ENCODE results near the gene TRAPPC12. TPM values are rescaled to one million over a fixed set of nuclear protein-coding genes. Genes with fewer than 3 reads are reported as not detected.
A peak's percentile ranks its signal among the peaks of the same experiment; 100 is the strongest.

Gene TRAPPC12
- polyA plus RNA-seq, 1 donor from 2014 or later, result 40.9 TPM

GRCh38 chr2:3427272-3427671 is 47.8 kb downstream of the TRAPPC12 start:
- Mint-ChIP-seq H3K4me1 (peaks cover 2 to 4% (median 4%) of the 10 kb centered on the region in 3 donors), H3K4me3 (no peak overlapping the region), H3K27ac (peak overlapping the region in 1 of 3 donors; percentile 27), H3K27me3 (no peaks in the 10 kb centered on the region), H3K36me3 (no peaks in the 10 kb centered on the region), H3K9me3 (no peaks in the 10 kb centered on the region)

- peak overlapping the region in 1 of 4 donors; percentile 60 for H3K4me3 Mint-ChIP-seq
- no peaks in the 10 kb centered on the region for H3K9me3 Mint-ChIP-seq
- no peaks in the 10 kb centered on the region for H3K36me3 Mint-ChIP-seq
- H3K4me1 Mint-ChIP-seq, result peaks cover 2 to 4% (median 4%) of the 10 kb centered on the region in 3 donors
- no peak overlapping the region for H3K27ac Mint-ChIP-seq
- no peaks in the 10 kb centered on the region for H3K27me3 Mint-ChIP-seq
Observed at GRCh38 chr2:3428577-3428976, 49.1 kb downstream of the TRAPPC12 start.

GRCh38 chr2:3429066-3429610 is 49.6 kb downstream of the TRAPPC12 start:
- H3K27ac Mint-ChIP-seq, result peak overlapping the region in 1 of 3 donors; percentile 86
- H3K27me3 Mint-ChIP-seq, result no peaks in the 10 kb centered on the region
- no peaks in the 10 kb centered on the region for H3K4me1 Mint-ChIP-seq
- H3K36me3 Mint-ChIP-seq, result no peaks in the 10 kb centered on the region
- H3K9me3 Mint-ChIP-seq, result no peaks in the 10 kb centered on the region
- no peak overlapping the region for H3K4me3 Mint-ChIP-seq

- Mint-ChIP-seq H3K4me1 (no peaks in the 10 kb centered on the region), H3K36me3 (peaks cover 2% of the 10 kb centered on the region), H3K27me3 (no peaks in the 10 kb centered on the region), H3K27ac (peak overlapping the region in 1 of 3 donors; percentile 86), H3K9me3 (no peaks in the 10 kb centered on the region), H3K4me3 (no peak overlapping the region)
Observed at GRCh38 chr2:3430172-3430571, 50.7 kb downstream of the TRAPPC12 start.

- H3K36me3 Mint-ChIP-seq, result peaks cover 2% of the 10 kb centered on the region
- H3K4me3 Mint-ChIP-seq, result no peak overlapping the region
- no peaks in the 10 kb centered on the region for H3K9me3 Mint-ChIP-seq
- H3K27ac Mint-ChIP-seq, result peak overlapping the region in 1 of 3 donors; percentile 42
- H3K4me1 Mint-ChIP-seq, result no peaks in the 10 kb centered on the region
- H3K27me3 Mint-ChIP-seq, result no peaks in the 10 kb centered on the region
Observed at GRCh38 chr2:3430740-3431490, 51.4 kb downstream of the TRAPPC12 start.

GRCh38 chr2:3432067-3432466 is 52.6 kb downstream of the TRAPPC12 start:
- Mint-ChIP-seq H3K9me3 (no peaks in the 10 kb centered on the region), H3K36me3 (peaks cover 4% of the 10 kb centered on the region), H3K4me1 (no peaks in the 10 kb centered on the region), H3K27me3 (no peaks in the 10 kb centered on the region), H3K27ac (peak overlapping the region in 1 of 3 donors; percentile 29), H3K4me3 (no peak overlapping the region)

- Mint-ChIP-seq H3K36me3 (peaks cover 4% of the 10 kb centered on the region), H3K4me3 (no peak overlapping the region), H3K4me1 (no peaks in the 10 kb centered on the region), H3K9me3 (no peaks in the 10 kb centered on the region), H3K27me3 (no peaks in the 10 kb centered on the region), H3K27ac (no peak overlapping the region)
Observed at GRCh38 chr2:3432693-3433338, 53.3 kb downstream of the TRAPPC12 start.

GRCh38 chr2:3433339-3433699 is 53.8 kb downstream of the TRAPPC12 start:
- Mint-ChIP-seq H3K4me1 (no peaks in the 10 kb centered on the region), H3K27me3 (no peaks in the 10 kb centered on the region), H3K4me3 (no peak overlapping the region), H3K36me3 (peaks cover 4% of the 10 kb centered on the region), H3K9me3 (no peaks in the 10 kb centered on the region), H3K27ac (no peak overlapping the region)

GRCh38 chr2:3433776-3434400 is 54.4 kb downstream of the TRAPPC12 start:
- H3K4me1 Mint-ChIP-seq, result no peaks in the 10 kb centered on the region
- H3K27ac Mint-ChIP-seq, result peak overlapping the region in 1 of 3 donors; percentile 23
- no peaks in the 10 kb centered on the region for H3K27me3 Mint-ChIP-seq
- H3K9me3 Mint-ChIP-seq, result no peaks in the 10 kb centered on the region
- H3K36me3 Mint-ChIP-seq, result peaks cover 4% of the 10 kb centered on the region
- H3K4me3 Mint-ChIP-seq, result peak overlapping the region in 1 of 4 donors; percentile 47

- no peaks in the 10 kb centered on the region for H3K27me3 Mint-ChIP-seq
- H3K4me1 Mint-ChIP-seq, result peaks cover 0 to 2% (median 0%) of the 10 kb centered on the region in 3 donors
- no peak overlapping the region for H3K4me3 Mint-ChIP-seq
- H3K27ac Mint-ChIP-seq, result peak overlapping the region in 1 of 3 donors; percentile 50
- peaks cover 4% of the 10 kb centered on the region for H3K36me3 Mint-ChIP-seq
- H3K9me3 Mint-ChIP-seq, result no peaks in the 10 kb centered on the region
Observed at GRCh38 chr2:3434654-3435053, 55.2 kb downstream of the TRAPPC12 start.

- H3K4me1 Mint-ChIP-seq, result peaks cover under 1 to 6% (median 6%) of the 10 kb centered on the region in 3 donors
- H3K27ac Mint-ChIP-seq, result no peak overlapping the region
- no peaks in the 10 kb centered on the region for H3K27me3 Mint-ChIP-seq
- H3K9me3 Mint-ChIP-seq, result no peaks in the 10 kb centered on the region
- peaks cover 4% of the 10 kb centered on the region for H3K36me3 Mint-ChIP-seq
- no peak overlapping the region for H3K4me3 Mint-ChIP-seq
Observed at GRCh38 chr2:3435445-3435844, 56.0 kb downstream of the TRAPPC12 start.

GRCh38 chr2:3440477-3440876 is 61.0 kb downstream of the TRAPPC12 start:
- Mint-ChIP-seq H3K4me3 (no peak overlapping the region), H3K36me3 (peaks cover 4% of the 10 kb centered on the region), H3K27ac (no peak overlapping the region), H3K4me1 (peaks cover 10 to 25% (median 12%) of the 10 kb centered on the region in 3 donors), H3K27me3 (no peaks in the 10 kb centered on the region), H3K9me3 (no peaks in the 10 kb centered on the region)

- Mint-ChIP-seq H3K4me3 (no peak overlapping the region), H3K36me3 (peaks cover 4% of the 10 kb centered on the region), H3K27me3 (no peaks in the 10 kb centered on the region), H3K27ac (no peak overlapping the region), H3K4me1 (peaks cover 10 to 25% (median 12%) of the 10 kb centered on the region in 3 donors), H3K9me3 (no peaks in the 10 kb centered on the region)
Observed at GRCh38 chr2:3441465-3441864, 62.0 kb downstream of the TRAPPC12 start.

GRCh38 chr2:3442185-3442584 is 62.7 kb downstream of the TRAPPC12 start:
- H3K9me3 Mint-ChIP-seq, result no peaks in the 10 kb centered on the region
- H3K27ac Mint-ChIP-seq, result no peak overlapping the region
- H3K36me3 Mint-ChIP-seq, result peaks cover 4% of the 10 kb centered on the region
- no peaks in the 10 kb centered on the region for H3K27me3 Mint-ChIP-seq
- no peak overlapping the region for H3K4me3 Mint-ChIP-seq
- peaks cover 10 to 25% (median 12%) of the 10 kb centered on the region in 3 donors for H3K4me1 Mint-ChIP-seq

- Mint-ChIP-seq H3K4me3 (no peak overlapping the region), H3K4me1 (peaks cover 10 to 25% (median 12%) of the 10 kb centered on the region in 3 donors), H3K36me3 (peaks cover 4% of the 10 kb centered on the region), H3K27ac (no peak overlapping the region), H3K9me3 (no peaks in the 10 kb centered on the region), H3K27me3 (no peaks in the 10 kb centered on the region)
Observed at GRCh38 chr2:3443083-3443482, 63.6 kb downstream of the TRAPPC12 start.

Data from IgD-negative memory B cell (primary cell).